NCI-H2107 treated with DMSO at 0.1 percent for 48 hours (cell line): ENCODE data around the gene STOX1.
A peak's percentile ranks its signal among the peaks of the same experiment; 100 is the strongest.
"Not testable (repeated sequence)": the region's sequence is repeated elsewhere in the genome, so short reads cannot be mapped to it uniquely, and the experiment has no call there.

ENCODE experiments used
- DNase-seq: peaks from one replicate; lab custom pipeline; 2025; ENCODE audit not compliant: unreplicated experiment; lab: John Stamatoyannopoulos, UW

Gene STOX1

GRCh38 chr10:68877482-68878110 is 50.3 kb downstream of the STOX1 start:
- DNase-seq, result no peak

DNA sequence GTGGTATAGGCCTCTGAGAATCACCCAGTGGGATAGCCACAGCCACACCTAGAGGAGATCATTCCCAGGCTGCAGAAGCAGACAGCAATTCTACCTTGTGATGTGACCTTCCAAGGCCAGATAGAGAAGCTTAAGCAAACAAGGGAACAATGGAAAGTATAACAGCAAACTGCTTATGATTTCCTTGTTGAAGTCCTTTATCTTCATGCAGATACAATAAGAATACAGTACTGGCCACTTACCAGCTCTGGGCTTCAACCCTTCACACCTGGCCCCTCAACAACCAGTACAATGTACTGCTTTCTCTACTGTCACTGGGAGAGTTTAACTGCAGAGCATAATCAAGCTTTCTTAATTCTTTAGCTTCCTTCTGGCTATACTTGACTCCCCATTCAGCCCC is 51.2 kb downstream of the STOX1 start:
- DNase-seq, result no peak

DNA sequence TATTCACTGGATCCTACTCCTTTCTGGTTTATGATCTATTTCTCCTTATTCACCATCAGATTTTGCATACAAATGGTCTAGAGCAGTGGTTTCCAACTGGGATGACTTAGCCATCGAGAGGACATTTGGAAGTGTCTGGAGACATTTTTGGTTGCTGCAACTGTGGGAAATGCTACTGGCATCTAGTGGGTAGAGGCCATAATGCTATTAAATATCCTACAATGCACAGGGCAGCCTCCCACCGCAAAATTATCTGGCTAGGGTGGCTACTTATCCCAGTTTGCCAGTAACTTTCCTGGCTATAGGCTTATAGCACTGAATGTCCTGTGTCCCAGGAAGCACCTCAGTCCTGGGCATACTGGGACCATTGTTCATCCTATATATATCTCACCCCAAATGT is 52.3 kb downstream of the STOX1 start:
- DNase-seq, result no peak

- DNase-seq, result no peak
These were observed 52.9 kb downstream of the STOX1 start for GRCh38 chr10:68880181-68880580.

DNA sequence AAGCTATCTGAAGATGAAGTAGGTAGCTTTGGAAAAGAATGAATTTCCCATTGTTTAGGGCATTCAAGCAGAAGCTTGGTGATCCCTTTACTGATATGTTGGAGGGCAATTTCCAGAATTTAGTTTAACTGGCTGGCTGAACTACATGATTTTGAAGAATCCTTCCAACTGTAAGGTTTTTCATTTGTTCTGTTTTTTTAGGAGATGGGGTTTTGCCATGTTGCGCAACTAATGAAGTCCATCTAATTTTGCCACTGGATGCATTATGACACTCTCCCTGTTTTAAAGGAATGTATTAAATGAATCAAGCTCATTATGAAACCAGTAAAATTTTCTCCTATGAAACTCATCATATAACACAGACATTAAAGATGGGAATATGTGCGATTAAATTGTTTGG is 67.7 kb downstream of the STOX1 start:
- DNase-seq, result no peak

DNA sequence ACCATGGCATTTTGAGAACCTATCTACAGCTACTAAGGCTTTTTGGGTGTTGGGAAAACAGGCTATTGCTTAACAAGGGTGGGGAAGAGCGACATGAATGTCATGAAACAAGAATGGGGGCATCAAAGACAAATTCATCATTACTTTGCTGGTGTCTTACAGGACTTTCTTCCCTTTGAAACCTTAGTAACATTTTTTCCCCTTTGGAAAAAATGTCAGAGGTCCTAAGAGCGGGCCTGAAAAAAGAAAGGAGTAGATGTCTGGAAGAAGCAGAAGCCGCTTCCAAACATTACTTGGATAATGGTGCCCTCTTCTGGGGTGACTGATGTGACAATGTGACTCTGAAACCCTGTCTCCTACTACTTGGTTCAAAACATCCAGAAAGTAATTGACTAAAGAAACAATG is 70.0 kb downstream of the STOX1 start:
- peak; percentile 66 for DNase-seq

- no peak for DNase-seq
These were observed 71.9 kb downstream of the STOX1 start for GRCh38 chr10:68899186-68899745.

DNA sequence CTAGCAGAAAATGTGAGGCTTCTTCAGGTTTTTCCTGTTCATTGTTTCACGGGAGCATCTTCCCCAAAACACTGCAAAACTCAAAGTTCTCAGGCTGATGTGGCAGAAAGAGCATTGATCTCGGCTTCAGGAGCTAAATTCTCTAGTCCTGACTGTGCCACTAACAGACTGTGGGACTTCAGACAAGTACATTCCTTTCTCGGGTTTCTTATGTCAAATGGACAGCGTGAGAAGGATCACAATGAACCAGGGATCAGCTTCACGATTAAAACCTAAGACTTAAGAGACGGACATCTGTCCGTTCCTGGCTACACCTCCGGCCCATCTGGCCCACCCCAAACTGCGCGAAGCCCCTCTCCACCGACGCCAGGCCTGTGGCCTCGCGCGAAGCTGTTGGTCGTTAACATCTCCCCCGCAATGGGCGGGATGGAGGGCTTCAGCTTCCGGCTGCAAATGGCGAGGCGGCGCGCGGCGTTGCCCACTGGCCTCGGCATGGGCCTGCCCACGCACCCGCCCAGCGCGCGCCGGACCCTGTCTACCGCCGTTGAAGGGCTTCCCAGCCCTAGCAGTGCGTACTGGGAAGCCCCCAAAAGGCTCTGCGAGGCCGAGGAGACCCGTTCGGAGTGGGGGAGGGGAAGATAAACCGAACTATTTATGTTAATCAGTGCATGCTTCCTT is 73.2 kb downstream of the STOX1 start:
- peak; percentile 8 for DNase-seq

- DNase-seq, result peak; percentile 89
These were observed 74.0 kb downstream of the STOX1 start, which contains the start of gene DDX50 for GRCh38 chr10:68901105-68901927. TSS of gene DDX50 (plus strand) at chr10:68901315. CDS start at chr10:68901385, 70 bp downstream.

DNA sequence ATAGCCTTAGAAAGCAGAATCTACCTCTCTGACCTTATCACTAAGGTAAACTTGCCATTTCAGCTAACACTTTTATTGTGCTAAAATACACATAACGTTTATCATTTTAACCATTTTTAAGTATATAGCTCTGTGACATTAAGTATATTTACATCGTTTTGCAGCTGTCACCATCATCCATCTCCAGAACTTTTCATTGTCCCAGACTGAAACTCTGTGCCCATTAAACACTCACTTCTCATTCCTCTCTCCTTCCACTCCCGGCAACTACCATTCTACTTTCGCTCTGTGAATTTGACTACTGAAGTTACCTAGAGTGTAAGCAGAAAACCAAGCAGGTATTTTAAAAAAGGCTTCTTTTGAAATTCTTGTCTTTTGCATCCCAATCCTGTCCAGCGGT is 75.1 kb downstream of the STOX1 start:
- DNase-seq, result no peak

- no peak for DNase-seq
These were observed 97.3 kb downstream of the STOX1 start for GRCh38 chr10:68924593-68924992.

DNA sequence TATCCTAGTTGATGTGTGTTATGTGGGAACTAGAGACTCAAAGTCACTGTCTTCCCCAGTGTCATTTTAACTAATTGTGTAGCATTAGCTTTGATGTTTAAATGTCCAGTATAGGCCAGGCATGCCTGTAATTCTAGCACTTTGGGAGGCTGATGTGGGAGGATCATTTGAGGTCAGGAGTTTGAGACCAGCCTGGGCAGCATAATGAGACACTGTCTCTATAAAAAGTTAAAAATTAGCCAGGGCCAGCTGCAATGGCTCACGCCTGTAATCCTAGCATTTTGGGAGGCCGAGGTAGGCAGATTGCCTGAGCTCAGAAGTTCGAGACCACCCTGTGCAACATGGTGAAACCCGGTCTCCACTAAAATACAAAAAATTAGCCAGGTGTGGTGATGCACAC is 98.2 kb downstream of the STOX1 start:
- DNase-seq, result no peak

GRCh38 chr10:68929157-68929556 is 101.8 kb downstream of the STOX1 start:
- DNase-seq, result not testable (repeated sequence)

- DNase-seq, result not testable (repeated sequence)
These were observed 102.6 kb downstream of the STOX1 start for GRCh38 chr10:68929888-68930287.

GRCh38 chr10:68932860-68933259 is 105.5 kb downstream of the STOX1 start:
- DNase-seq, result not testable (repeated sequence)

- DNase-seq, result no peak
These were observed 107.7 kb downstream of the STOX1 start for GRCh38 chr10:68934994-68935393.

- DNase-seq, result no peak
These were observed 110.8 kb downstream of the STOX1 start for GRCh38 chr10:68938117-68938516.

DNA sequence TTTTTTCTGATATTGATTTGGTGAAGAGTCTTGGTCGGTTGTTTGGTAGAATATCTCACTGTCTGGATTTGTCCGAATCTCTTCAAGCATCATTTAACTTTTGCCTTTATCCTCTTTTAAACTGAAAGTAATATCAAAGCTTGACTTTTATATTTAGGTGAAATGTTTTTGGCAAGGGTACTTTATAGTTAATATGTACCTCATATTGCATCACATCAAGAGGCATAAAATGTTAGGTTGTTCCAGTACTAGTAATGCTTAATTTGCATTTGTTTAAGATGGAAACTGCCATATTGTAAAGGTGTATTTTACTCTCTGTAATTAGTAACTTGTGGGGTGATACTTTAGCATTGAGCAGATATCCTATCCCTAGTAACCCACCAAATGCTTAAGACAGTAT is 111.6 kb downstream of the STOX1 start:
- DNase-seq, result no peak

DNA sequence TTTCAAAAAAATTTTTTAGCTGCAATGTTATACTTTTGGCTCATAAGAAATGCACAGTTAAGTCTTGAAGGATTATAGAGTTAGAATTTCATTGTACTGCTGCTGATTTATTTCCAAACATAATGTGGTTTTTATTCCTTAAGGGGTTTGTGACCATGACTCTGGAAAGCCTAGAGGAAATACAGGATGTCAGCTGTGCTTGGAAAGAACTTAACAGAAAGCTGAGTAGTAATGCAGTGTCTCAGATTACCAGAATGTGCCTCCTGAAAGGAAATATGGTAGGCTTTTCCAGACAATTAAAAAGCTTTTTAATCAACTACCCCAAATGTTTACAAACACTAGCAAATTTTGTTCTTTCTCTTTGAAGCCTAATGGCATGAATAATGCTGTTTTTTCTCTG is 113.6 kb downstream of the STOX1 start:
- DNase-seq, result not testable (repeated sequence)
